ENCODE data around the gene WNT9B. TPM values are rescaled to one million over a fixed set of nuclear protein-coding genes. Genes with fewer than 3 reads are reported as not detected.

The WNT9B gene
- total RNA-seq, 1 experiment from 2014 or later = not detected

GRCh38 chr17:46854515-46854914, 3.1 kb downstream of the WNT9B start:
- Histone ChIP-seq H3K27me3 (replicated peaks; ENCODE audit: control insufficient read depth, insufficient read depth, low read length) (no peaks in the 10 kb centered on the region), H3K4me1 (peaks cover 12% of the 10 kb centered on the region), H3K4me3 (ENCODE audit: low read depth, low read length) (no peak overlapping the region), H3K36me3 (ENCODE audit: control insufficient read depth, insufficient read depth, low read length) (no peaks in the 10 kb centered on the region), H3K9me3 (no peaks in the 10 kb centered on the region)
- H3K27me3 Mint-ChIP-seq (ENCODE audit: insufficient read depth, unreplicated experiment) = peaks cover 15% of the 10 kb centered on the region
- no peak overlapping the region for H3K4me3 Mint-ChIP-seq (ENCODE audit: unreplicated experiment)
- no peak for TF ChIP-seq CTCF (IDR thresholded peaks at IDR 0.05; ENCODE audit: insufficient read depth in 1 of 2, low read depth in 1 of 2, low read length in 1 of 2, severe bottlenecking in 1 of 2, unreplicated experiment in 1 of 2)
- peaks cover 10% of the 10 kb centered on the region for H3K4me1 Mint-ChIP-seq (ENCODE audit: low read depth, unreplicated experiment)
- CTCF ChIA-PET = interaction anchor here (0.5 kb wide), 1 partner anchor 39 kb away, joined by 5 read pairs; no protein-coding TSS in a partner anchor
- intact Hi-C loops (cut with micrococcal nuclease; ENCODE audit: unreplicated experiment) = loop anchor here (5.0 kb wide), 2 partner anchors 68 to 88 kb away; partner anchors contain the start of gene GOSR2
- DNase-seq = no peak
- POLR2A ChIA-PET = no interaction called here
- no peak overlapping the region for H3K27ac Mint-ChIP-seq (ENCODE audit: unreplicated experiment)
- H3K36me3 Mint-ChIP-seq (ENCODE audit: insufficient read depth, unreplicated experiment) = no peaks in the 10 kb centered on the region
- BruUV-seq (replicated peaks) = no TSS peak
- no peaks in the 10 kb centered on the region for H3K9me3 Mint-ChIP-seq (ENCODE audit: unreplicated experiment)

- H3K36me3 Mint-ChIP-seq (ENCODE audit: insufficient read depth, unreplicated experiment) = no peaks in the 10 kb centered on the region
- Histone ChIP-seq H3K4me1 (peaks cover 12% of the 10 kb centered on the region), H3K4me3 (ENCODE audit: low read depth, low read length) (no peak overlapping the region), H3K36me3 (ENCODE audit: control insufficient read depth, insufficient read depth, low read length) (no peaks in the 10 kb centered on the region), H3K9me3 (no peaks in the 10 kb centered on the region), H3K27me3 (replicated peaks; ENCODE audit: control insufficient read depth, insufficient read depth, low read length) (no peaks in the 10 kb centered on the region)
- intact Hi-C loops (cut with micrococcal nuclease; ENCODE audit: unreplicated experiment) = loop anchor here (5.0 kb wide), 2 partner anchors 67 to 87 kb away; partner anchors contain the start of gene GOSR2
- H3K27me3 Mint-ChIP-seq (ENCODE audit: insufficient read depth, unreplicated experiment) = peaks cover 15% of the 10 kb centered on the region
- no peaks in the 10 kb centered on the region for H3K9me3 Mint-ChIP-seq (ENCODE audit: unreplicated experiment)
- DNase-seq = no peak
- CTCF ChIA-PET = no interaction called here
- peaks cover 14% of the 10 kb centered on the region for H3K4me1 Mint-ChIP-seq (ENCODE audit: low read depth, unreplicated experiment)
- H3K27ac Mint-ChIP-seq (ENCODE audit: unreplicated experiment) = no peak overlapping the region
- POLR2A ChIA-PET = no interaction called here
- H3K4me3 Mint-ChIP-seq (ENCODE audit: unreplicated experiment) = no peak overlapping the region
- TF ChIP-seq CTCF (IDR thresholded peaks at IDR 0.05; ENCODE audit: insufficient read depth in 1 of 2, low read depth in 1 of 2, low read length in 1 of 2, severe bottlenecking in 1 of 2, unreplicated experiment in 1 of 2) = no peak
- no TSS peak for BruUV-seq (replicated peaks)
These were observed 3.6 kb downstream of the WNT9B start for GRCh38 chr17:46854948-46855347.

DNA sequence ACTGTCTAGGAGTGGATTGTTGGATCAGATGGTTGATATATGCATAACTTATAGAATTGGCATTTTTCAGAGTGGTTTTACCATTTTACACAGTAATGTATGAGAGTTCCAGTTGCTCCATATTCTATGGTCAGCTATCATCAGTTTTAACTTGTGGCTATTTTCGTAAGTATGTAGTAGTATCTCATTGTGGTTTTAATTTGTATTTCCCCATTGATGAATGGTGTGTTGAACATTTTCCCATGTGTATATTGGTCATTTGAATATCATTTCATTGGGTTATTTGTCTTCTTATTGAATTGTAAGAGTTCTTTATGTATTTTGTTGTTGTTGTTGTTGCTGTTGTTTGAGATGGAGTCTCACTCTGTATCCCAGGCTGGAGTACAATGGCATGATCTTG, 6.2 kb downstream of the WNT9B start:
- CTCF ChIA-PET = no interaction called here
- Mint-ChIP-seq H3K27me3 (ENCODE audit: insufficient read depth, unreplicated experiment) (peaks cover 5% of the 10 kb centered on the region), H3K4me1 (ENCODE audit: low read depth, unreplicated experiment) (peaks cover 12% of the 10 kb centered on the region), H3K4me3 (ENCODE audit: unreplicated experiment) (no peak overlapping the region), H3K27ac (ENCODE audit: unreplicated experiment) (no peak overlapping the region), H3K9me3 (ENCODE audit: unreplicated experiment) (no peaks in the 10 kb centered on the region), H3K36me3 (ENCODE audit: insufficient read depth, unreplicated experiment) (no peaks in the 10 kb centered on the region)
- no peak for TF ChIP-seq CTCF (IDR thresholded peaks at IDR 0.05; ENCODE audit: insufficient read depth in 1 of 2, low read depth in 1 of 2, low read length in 1 of 2, severe bottlenecking in 1 of 2, unreplicated experiment in 1 of 2)
- no peaks in the 10 kb centered on the region for H3K36me3 ChIP-seq (ENCODE audit: control insufficient read depth, insufficient read depth, low read length)
- no TSS peak for BruUV-seq (replicated peaks)
- no peak for DNase-seq
- no peak overlapping the region for H3K4me3 ChIP-seq (ENCODE audit: low read depth, low read length)
- no peaks in the 10 kb centered on the region for H3K27me3 ChIP-seq (replicated peaks; ENCODE audit: control insufficient read depth, insufficient read depth, low read length)
- H3K4me1 ChIP-seq = 0 out of 2 replicates have a peak, but pooled peaks cover 1% of the 10 kb centered on the region
- no peaks in the 10 kb centered on the region for H3K9me3 ChIP-seq
- intact Hi-C loops (cut with micrococcal nuclease; ENCODE audit: unreplicated experiment) = no loop called here
- POLR2A ChIA-PET = no interaction called here

Measured in Caco-2 (cell line).